ENCODE results near the gene SPAG16. TPM values are rescaled to one million over a fixed set of nuclear protein-coding genes. Genes with fewer than 3 reads are reported as not detected.

SPAG16 gene
- total and polyA plus RNA-seq, 12 donors: 8.4 to 28.3 (median 19.1) TPM

- no peaks in the 10 kb centered on the region for H3K4me1 ChIP-seq
- H3K4me3 ChIP-seq: no peak overlapping the region
- no peaks in the 10 kb centered on the region for H3K36me3 ChIP-seq
- WGBS, 2 donors: 90 to 93% methylated on average over 5 of the region's 5 CpGs
- H3K27ac ChIP-seq: no peak overlapping the region
- no peaks in the 10 kb centered on the region for H3K27me3 ChIP-seq
- no peak for TF ChIP-seq CTCF (IDR thresholded peaks at IDR 0.05)
- ATAC-seq (no peak), DNase-seq (no peak)
- intact Hi-C loops (cut with DNase I): no loop called here
- peaks cover 0 to 4% (median 0%) of the 10 kb centered on the region in 11 donors for H3K9me3 ChIP-seq
Measured at GRCh38 chr2:213420828-213421385, 136.6 kb downstream of the SPAG16 start.

GRCh38 chr2:213422211-213422610, 137.9 kb downstream of the SPAG16 start:
- Histone ChIP-seq H3K9me3 (peaks cover 0 to 4% (median 0%) of the 10 kb centered on the region in 11 donors), H3K4me1 (no peaks in the 10 kb centered on the region), H3K36me3 (no peaks in the 10 kb centered on the region), H3K27me3 (no peaks in the 10 kb centered on the region), H3K4me3 (no peak overlapping the region), H3K27ac (no peak overlapping the region)
- intact Hi-C loops (cut with DNase I): no loop called here
- ATAC-seq: no peak
- DNase-seq: no peak
- 76 to 83% methylated on average over 2 of the region's 2 CpGs for WGBS, 2 donors
- TF ChIP-seq CTCF (IDR thresholded peaks at IDR 0.05): no peak

GRCh38 chr2:213425618-213426017, 141.4 kb downstream of the SPAG16 start:
- Histone ChIP-seq H3K27ac (no peak overlapping the region), H3K4me3 (no peak overlapping the region), H3K9me3 (peaks cover 0 to 21% (median 7%) of the 10 kb centered on the region in 11 donors), H3K4me1 (no peaks in the 10 kb centered on the region), H3K27me3 (no peaks in the 10 kb centered on the region), H3K36me3 (no peaks in the 10 kb centered on the region)
- intact Hi-C loops (cut with DNase I): no loop called here
- DNase-seq (no peak), ATAC-seq (no peak)
- no peak for TF ChIP-seq CTCF (IDR thresholded peaks at IDR 0.05)
- whole genome bisulfite sequencing, 2 donors: 73 to 81% methylated on average over 1 of the region's 1 CpG

GRCh38 chr2:213429516-213429915, 145.3 kb downstream of the SPAG16 start:
- intact Hi-C loops (cut with DNase I): no loop called here
- no peaks in the 10 kb centered on the region for H3K27me3 ChIP-seq
- no peak overlapping the region for H3K4me3 ChIP-seq
- DNase-seq (no peak), ATAC-seq (no peak)
- no peak overlapping the region for H3K27ac ChIP-seq
- no peaks in the 10 kb centered on the region for H3K36me3 ChIP-seq
- H3K4me1 ChIP-seq: no peaks in the 10 kb centered on the region
- TF ChIP-seq CTCF (IDR thresholded peaks at IDR 0.05): no peak
- H3K9me3 ChIP-seq: peaks cover 0 to 36% (median 10%) of the 10 kb centered on the region in 11 donors
- 52 to 59% methylated on average over 2 of the region's 2 CpGs for WGBS, 2 donors

Measured in heart right ventricle (tissue), 16 donors.